GM04503 (cell line): ENCODE measurements around the gene SEMA4B.
"Not testable (repeated sequence)": the region's sequence is repeated elsewhere in the genome, so short reads cannot be mapped to it uniquely, and the experiment has no call there.

Experiments used
- DNase-seq: peaks from one replicate; pipeline ENCODE4 v3.0.0-alpha.2; 2012; ENCODE audit warnings: low read depth

The SEMA4B gene

DNA sequence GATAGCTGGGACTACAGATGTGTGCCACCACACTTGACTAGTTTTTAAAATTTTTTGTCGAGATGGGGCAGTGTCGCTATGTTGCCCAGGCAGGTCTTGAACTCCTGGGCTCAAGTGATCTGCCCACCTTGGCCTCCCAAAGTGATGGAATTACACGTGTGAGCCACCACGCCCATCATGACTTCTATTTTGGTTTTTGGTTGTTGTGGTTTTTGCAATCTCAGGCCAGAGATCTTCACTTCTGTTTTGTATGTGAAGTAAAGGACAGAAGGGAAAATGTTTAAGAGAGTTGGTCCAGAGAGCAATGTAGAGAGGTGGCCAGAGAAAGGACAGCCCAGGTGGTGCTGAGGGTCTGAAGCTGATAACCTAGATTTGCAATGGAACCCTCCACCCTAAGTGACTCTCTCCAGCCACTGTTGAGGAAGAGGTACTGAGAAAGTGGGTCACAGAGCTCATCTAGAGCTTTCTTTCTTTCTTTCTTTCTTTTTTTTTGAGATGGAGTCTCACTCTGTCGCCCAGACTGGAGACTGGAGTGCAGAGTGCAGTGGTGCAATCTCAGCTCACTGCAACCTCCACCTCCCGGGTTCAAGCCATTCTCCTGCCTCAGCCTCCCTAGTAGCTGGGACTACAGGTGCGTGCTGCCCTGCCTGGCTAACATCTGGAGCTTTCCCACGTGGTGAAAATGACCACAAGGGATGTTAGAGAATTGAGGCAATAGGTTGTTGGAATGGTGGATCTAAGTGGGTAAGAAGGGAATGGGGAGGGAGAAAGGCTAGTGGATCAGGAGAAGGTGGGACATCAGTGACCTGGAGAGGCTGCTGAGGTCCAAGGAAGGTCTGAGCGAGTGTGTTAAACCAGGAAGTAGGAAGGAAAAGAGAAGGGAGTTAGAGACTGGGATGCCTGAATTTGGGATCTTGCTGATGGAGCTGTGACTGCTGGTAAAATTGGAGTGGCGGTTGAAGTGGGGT lies 22.4 kb upstream of the SEMA4B start:
- no peak for DNase-seq

DNA sequence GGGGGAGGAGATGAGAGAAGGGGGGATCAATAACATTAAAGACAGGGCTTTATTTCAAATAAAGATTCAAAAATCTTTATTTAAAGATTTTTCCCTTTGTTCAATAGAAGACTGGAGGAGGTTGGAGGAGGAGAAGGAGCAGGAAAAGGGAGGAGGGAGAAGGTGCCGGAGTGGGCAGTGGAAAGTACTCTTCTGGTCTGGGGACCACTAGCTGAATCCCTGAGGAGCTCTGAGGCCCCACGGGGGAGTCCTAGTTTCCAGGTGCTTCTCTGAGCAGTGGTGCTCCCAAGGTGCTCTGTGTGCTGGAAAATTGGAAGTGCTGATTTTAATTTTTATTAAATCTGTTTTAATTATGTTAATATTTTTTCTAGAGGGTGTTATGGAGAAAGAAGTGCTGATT lies 19.4 kb upstream of the SEMA4B start:
- DNase-seq, result no peak

DNA sequence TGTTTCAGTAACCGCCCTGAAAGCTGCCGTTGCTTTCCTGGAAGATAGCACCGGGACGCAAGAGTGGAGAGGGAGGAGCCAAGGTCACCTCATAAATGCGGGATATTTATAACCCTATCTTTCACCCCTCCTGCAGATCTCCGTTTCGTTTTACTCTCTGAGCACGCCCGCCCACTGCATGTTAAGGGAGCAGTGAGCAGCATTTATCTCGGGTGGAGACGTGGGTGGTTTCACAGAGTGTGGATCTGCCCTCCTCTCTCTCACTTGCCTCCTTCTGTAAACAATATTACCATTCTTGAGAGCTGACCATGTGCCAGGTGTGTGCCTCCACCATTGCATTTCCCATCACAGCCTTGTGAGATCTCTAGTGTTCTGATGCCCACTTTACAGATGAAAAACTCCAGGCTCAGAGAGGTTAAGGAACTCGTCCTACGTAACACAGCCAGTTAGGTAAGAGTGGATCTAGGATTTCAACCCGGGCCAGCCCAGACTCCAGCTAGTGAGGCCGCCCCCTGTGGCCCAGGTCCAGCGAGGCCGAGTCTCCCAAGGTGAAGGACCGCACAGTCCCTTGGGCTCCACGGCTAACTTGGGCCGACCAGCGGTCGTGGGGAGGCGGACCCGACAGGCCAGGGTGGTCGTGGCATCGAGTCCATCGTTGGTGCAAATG lies 16.9 kb upstream of the SEMA4B start:
- DNase-seq, result peak; percentile 20

DNA sequence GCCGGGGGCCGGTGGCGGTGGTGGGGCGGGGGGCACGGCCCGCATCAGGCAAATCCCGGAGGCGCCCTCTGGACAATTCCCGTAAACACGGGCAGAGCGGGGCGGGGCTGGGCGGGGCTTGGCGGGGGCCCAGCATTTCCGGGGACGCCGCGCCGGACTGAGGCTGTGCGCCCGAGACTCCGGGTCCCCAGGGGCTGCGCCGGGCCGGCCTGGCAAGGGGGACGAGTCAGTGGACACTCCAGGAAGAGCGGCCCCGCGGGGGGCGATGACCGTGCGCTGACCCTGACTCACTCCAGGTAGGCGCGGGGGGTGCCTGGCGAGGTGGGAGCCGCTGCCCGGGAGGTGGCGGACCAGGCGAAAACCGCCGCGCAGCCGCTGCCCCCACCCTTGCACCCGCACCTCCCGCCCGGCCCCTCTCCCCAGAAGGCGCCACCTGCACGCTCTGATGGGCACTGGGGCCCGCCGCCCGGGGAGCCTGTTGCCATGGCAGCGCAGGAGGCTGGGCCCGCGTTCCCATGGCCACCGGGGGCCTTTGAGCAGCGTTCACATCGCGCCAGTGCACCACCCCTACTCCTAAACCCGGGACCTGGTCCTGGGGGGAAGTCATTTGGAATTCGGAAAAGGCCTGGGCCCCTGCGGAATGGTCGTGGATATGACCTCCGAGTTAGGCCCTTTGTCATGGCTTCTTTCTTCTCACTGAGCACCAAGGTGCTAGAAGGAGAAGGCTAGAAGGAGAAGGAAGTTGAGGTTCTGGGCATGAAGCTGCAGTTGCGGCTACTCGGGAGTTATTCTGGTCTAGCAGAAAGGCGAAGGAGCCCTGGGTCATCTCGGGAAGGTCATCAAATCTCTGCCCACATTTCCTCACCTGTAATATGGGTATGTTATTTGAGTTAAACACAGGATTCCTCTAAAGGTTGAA lies 16.1 kb upstream of the SEMA4B start:
- DNase-seq, result no peak

DNA sequence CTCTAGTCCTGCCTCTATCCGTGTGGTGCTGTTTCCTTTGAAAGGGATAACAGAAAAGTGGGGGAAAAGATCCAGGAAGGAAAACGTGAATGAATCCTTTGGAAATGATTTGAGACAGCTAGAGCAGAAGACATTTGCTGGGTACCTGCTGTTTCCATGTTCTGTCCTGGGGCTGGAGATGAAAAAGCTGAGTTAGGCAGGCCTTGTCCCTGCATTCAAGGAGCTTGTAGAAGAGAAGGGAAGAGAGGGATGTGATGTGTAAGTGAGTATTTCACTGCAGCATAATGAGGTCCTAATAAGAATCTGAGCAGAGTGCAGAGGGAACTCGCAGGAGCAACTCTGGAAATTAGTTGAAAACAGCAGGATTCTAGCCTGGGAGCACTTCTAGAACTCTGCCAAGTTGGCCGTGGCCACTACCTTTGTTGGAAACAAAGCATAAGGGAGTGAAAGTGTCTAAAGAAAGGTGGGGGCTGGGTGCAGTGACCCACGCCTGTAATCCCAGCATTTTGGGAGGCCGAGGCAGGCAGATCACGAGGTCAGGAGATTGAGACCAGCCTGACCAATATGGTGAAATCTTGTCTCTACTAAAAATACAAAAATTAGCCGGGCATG lies 13.8 kb upstream of the SEMA4B start:
- DNase-seq, result no peak

DNA sequence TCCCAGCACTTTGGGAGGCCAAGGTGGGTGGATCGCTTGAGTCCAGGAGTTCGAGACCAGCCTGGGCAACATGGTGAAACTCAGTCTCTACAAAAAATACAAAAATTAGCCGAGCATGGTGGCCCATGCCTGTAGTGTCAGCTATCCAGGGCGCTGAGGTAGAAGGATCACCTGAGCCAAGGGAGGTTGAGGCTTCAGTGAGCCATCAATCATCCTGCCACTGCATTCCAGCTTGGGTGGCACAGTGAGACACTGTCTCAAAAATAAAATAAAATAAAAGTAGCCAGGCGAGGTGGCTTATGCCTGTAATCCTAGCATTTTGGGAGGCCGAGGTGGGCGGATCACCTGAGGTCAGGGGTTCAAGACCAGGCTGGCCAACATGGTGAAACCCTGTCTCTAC lies 13.1 kb upstream of the SEMA4B start:
- not testable (repeated sequence) for DNase-seq

DNA sequence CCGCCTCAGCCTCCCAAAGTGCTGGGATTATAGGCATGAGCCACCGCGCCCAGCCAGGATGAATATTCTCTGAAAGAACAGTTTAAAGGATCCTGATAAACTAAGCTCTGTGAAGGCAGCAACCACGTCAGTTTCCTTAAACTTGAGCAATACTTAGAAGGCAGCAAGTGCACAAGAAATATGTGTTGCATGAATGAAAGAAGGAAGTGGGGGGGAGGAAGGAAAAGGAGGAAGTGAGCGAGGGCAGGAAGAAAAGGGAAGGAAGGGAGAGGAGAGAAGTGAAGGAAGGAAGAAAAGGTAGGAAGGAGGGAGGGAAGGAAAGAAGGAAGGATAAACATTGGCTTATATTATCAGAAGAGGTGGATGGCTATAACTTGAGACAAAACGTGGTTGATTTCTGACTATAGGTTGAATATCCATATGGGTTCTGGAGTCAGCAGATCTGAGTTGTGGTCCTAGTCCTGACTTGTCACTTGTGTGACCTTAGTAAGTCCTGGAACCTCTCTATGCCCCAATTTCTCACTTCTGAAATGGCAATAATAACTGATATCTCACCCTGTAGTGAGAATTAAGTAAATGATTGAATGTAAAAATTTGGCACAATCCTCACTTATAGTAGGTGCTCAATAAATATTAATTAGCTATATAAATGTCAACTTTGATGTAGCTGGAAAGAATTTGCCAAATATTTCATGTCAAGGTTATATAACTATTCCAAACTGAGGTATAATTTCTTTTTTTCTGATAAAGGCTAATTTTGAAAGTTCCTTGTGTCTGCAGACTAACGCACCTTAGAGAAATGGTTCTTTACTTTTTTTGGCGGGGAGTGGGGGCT lies 12.0 kb upstream of the SEMA4B start:
- no peak for DNase-seq

DNA sequence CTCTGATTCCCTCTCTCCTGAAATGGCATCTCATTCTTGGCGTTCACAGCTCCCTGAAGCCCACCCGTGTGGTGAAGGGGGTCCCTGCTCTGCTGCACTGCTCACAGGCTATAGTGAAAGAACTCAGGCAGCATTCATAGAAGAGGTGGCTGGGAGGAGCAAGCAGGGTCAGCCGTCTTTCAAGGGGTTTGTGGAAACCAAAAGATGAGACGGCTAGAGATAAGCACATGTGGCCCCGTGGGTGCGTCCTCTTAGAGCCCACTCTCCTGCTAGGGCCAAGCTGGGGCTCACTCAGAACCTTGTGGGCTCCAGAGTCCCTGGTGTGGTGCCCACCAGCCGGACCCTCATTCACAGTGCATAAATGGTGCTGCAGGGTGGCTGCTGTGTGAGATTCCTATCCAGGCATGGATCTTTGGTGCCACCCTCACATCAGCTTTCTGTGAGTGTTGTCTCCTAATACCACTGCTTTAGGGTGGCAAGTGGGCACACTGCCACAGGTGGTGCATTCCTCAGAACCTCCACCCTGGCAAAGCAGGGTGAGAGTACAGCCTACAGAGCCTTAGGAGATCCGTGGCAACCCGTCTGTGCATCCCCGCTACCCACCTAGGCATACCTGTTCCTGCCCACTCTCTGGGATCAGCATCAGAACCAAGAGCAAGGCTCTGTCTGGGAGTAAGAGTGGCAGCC lies 11.2 kb upstream of the SEMA4B start:
- DNase-seq, result no peak

DNA sequence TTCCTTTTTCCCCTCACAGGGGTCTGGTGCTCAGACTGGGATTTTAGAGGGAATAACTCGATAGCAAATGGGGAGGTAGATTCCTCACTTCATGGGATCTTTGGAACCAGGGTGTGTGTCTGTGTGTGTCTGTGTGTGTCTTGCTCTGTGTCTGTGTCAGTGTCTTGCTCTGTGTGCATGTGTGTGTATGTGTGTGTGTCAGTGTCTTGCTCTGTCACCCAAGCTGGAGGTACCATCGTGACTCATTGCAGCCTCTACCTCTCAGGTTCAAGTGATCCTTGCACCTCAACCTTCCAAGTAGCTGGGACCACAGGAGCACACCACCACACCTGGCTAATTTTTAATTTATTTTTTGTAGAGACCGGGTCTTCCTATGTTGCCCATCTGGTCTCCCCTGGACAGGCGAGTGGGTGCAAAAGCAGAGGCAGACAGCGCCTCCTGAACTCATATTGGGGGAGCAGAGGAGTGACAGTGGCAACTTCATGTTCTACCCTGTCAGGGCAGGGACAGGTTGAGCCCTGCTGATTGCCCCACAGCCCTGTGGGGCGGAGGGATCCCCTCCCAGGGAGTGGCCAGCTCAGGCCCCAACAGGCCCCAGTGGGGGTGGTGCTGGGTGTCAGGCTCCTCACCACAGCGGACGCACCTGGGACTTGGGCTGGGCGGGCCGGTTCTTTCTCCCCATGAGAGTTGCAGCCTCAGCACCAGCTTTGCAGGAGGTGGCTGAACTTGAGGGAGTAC lies 10.4 kb upstream of the SEMA4B start:
- no peak for DNase-seq

DNA sequence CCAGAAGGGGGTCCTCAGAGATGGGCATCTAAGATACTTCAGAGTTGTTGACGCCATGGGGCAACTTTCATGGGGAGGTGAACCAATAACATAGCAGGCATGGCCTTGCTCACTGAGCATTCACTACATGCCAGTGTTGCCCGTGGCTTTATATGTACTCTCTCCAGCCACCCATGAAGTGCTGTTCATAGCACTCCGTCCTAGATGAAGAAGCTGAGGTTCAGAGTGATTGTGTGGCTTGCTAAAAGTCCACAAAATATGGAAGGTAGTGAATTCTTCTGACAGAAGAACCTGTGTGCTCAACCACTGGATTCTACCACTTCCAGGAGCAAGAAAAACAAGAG lies 9.8 kb upstream of the SEMA4B start:
- no peak for DNase-seq

DNA sequence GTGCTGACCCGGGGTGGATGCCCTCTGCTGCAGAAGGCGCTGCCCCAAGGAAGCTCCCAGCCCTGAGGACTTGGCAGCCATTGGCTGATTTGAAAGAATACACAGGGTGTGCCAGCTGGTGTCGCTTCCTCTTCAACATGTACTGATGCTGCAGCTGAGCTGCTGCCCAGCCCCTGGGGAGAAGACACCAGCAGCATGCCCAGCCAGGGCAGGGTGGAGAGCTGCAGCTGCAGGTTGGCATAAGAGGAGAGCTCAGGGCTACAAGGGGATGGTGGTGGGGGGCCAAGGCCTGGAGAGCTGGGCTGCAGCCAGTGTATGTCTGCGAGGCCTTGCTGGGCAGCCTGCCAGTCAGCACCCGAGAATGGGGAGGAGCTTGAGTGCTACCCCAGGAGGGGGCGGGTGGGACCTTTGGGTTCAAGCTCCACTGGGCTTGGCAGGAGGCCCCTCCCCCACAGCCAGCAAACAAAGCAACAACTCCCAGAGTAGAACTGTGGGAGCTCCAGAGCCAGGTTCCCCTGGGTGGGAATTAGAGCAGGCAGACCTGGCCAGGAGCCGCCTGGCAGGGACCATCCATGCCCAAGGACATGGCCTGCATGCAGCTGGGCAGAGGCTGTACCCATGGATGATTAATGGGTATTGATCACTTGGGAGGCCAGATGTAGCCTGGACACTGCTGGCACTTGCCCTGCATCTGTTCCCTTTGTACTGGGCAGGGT lies 9.2 kb upstream of the SEMA4B start:
- DNase-seq, result no peak

DNA sequence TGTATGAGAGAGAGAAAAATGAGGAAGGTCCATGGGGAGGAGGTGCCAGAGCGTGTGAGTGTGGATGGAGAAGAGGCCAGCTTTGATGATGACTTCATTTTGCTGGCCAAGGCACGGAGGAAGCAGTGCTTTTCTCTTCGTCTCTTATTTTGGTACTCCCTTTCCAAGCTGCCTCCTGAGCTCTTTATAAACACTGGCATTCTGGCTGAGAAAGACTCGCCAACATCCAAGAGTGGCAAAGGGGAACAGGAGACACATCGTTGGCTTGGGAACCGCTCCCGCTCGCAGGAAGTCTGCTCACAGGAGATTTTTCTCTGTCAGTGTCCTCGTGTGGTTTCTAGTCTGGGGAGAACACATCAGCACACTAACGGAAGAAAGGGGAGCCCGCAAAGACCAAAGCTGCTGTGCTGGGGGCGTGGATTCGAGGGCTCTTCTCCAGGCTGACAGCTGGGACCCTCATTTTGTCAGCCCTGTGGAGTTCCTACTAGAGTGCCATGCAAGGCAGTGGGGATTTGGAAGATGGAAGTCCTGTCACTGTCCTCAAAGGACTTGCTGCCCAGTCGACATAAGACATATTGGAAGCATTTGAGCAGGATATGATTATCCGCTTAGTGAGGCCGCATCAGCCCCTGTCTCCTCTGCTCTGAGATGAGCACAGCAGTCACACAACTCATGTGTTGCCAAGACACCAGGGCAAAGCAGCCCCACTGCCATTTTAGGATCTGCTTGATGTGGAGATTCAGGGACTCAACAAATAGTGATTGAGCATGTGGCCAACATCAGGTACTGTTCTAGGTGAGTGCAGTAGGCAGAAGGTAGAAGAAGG lies 8.0 kb upstream of the SEMA4B start:
- no peak for DNase-seq

DNA sequence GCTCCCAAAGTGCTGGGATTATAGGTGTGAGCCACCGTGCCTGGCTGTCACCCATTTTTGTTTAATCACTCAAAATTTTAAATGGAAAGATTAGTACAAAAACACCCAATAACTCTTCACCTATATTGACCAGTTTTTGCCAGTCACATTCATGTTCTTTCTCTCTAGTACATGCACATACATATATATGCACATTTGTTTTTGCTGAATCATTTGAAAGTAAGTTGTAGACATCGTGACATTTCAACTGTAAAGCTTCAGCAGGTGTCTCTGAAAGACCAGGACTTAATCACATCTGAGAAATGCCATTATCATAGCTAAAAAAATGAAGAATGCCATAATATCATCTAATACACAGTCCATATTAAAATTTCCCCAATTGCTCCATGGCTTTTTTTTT lies 6.5 kb upstream of the SEMA4B start:
- DNase-seq, result no peak

DNA sequence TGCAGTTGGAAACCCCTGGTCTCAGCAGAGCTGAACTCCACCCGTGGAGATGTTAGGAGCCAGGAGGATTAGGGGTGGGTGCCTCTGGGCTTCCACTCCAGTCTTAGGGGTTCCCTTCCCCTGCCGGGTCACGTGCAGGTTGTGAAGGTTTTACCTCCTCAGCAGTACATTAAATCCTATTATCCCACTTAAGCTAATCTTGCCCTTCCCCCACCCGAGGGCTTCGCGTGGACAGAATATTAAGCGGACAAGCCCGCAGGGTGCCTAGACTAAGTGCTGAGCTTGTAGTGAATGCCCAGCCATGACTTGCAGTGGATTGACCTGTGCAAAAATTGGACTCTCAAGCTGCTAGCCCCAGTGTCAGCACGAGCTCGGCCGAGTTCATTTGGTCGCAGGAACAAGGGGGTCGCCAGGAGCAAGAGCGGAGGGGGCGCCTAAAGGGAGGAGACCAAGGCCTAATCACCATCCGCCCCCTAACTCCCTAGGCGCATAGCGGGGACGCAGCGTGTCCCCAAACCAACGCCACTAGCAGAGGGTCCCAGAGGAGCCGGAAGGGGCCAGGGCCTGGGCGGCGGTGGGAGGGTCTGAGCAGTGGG lies 498 bp upstream of the SEMA4B start:
- DNase-seq, result no peak

DNA sequence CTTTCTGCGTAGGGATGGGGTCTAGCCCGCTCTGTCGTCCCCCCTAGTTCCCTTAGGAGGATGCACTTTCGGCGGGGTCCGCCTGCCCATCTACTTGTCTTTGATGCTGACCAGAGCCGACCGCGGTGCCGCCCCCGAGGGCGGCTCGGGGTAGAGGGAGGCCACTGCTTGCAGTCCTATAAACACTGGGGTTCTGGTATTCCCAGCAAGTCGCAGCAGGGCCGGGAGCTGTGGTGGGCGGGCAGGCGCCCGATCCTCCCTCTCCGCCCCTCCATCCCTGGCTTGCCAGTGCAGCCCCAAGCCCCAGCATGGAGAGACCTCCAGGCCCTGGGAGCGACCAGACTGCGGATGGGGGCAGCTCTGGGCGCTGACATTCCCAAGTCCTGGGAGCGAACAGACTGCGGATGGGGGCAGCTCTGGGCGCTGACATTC lies 830 bp downstream of the SEMA4B start:
- DNase-seq, result no peak

DNA sequence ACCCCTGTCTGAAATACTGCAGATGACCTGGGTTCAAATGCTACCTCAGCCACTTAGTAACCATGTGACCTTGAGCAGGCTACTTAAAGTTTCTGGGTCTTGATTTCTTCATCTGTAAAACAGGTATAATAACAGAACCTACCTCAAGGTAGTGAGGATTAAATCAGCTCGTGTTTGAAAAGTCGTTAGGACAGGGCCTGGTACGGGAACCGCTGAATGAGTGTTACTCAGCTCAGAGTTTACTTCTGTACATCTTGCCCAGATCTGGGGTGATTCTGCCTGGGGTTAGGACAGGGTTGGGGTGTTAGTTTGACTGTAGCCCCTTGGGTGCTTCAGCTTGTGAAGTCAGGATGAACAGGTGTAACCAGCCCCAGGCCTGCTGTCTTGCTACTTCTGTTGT lies 1.8 kb downstream of the SEMA4B start:
- DNase-seq, result no peak

DNA sequence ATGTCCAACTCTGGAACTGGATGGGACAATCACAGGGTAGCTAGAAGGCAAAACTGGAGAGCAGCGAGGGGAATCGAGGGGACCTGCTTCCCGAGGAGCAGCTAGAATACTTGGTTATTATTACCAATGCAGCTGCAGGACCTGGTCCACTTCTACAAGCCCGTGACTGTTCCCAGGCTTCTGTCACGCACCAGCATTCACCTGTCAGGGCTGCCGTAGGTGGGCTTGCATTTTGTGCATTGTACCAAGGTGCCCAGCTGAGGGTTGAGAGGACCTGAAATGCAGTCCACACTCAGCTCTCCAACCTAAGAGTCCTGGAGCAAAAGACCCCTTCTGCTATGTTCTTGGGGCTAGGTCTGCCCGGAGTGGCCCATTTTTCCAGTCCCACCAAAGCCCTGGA lies 2.3 kb downstream of the SEMA4B start:
- DNase-seq, result no peak

DNA sequence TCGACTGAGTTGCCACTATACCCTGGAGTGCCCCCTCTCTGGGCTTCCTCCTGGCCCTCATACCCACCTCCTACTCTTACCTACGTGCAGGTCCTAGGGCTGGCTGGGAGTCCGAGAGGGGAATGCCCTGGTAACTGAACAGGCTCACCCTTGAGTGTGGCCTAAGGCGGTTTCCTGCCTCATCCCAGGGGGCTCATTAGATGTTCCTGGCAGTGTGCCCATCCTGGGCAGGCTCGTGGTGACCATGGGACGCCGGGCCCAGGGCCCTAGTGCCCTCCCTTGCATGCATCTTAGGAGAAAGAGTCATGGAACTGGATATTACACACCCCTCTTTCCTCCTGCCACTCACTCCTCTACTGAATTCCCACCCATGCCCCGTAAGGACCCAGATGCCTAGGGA lies 2.8 kb downstream of the SEMA4B start:
- DNase-seq, result no peak
